ENCODE measurements around the gene KIF21B.

KIF21B gene

GRCh38 chr1:200979574-200980451, 43.7 kb downstream of the KIF21B start:
- TF ChIP-seq, protein P1, sequence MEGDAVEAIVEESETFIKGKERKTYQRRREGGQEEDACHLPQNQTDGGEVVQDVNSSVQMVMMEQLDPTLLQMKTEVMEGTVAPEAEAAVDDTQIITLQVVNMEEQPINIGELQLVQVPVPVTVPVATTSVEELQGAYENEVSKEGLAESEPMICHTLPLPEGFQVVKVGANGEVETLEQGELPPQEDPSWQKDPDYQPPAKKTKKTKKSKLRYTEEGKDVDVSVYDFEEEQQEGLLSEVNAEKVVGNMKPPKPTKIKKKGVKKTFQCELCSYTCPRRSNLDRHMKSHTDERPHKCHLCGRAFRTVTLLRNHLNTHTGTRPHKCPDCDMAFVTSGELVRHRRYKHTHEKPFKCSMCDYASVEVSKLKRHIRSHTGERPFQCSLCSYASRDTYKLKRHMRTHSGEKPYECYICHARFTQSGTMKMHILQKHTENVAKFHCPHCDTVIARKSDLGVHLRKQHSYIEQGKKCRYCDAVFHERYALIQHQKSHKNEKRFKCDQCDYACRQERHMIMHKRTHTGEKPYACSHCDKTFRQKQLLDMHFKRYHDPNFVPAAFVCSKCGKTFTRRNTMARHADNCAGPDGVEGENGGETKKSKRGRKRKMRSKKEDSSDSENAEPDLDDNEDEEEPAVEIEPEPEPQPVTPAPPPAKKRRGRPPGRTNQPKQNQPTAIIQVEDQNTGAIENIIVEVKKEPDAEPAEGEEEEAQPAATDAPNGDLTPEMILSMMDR (IDR thresholded peaks at IDR 0.05), result peak; percentile 18
- Histone ChIP-seq H3K27ac (no peak overlapping the region), H3K9me3 (ENCODE audit: control insufficient read depth, low read length) (no peaks in the 10 kb centered on the region), H3K4me3 (ENCODE audit: low read depth, low read length) (no peak overlapping the region), H3K4me2 (ENCODE audit: low read length) (no peak overlapping the region), H3K9ac (no peak overlapping the region), H3K27me3 (ENCODE audit: control insufficient read depth, insufficient read depth, low read length) (no peaks in the 10 kb centered on the region), H2AFZ (no peak overlapping the region), H3K79me2 (no peaks in the 10 kb centered on the region), H3K4me1 (no peaks in the 10 kb centered on the region), H3K36me3 (ENCODE audit: control insufficient read depth, insufficient read depth, low read length) (no peaks in the 10 kb centered on the region)

DNA sequence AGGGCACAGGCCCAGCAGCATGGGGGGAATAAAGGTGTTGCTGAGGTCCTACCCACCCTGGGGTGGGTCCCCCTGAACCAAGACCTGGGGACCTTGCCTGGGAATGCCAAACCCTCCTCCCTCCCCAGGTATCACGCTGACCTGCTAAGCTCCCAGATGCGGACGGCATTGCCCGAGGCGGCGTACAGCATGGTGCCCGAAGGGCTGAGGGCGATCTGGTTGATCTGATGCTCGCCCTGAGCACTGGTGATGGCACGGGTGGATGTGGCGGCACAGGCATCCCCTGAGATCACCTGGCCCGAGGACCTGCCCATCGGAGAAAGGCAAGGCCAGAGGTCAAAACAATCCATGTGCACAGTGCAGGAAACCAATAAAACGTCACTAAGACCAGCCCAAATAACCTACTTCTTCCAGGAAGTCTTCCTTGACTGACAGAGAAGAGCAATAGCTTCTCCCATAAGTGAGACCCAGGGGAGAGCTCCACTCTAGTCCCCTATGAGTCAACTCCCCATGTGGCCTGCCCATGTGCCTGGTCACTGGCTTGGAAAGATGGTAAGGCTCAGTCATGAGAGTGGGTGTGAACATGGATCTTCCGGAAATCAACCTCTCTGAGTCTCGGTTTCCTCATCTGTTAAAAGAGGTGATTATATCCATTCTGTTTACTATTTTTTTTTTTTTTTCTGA, 46.3 kb downstream of the KIF21B start:
- H3K36me3 ChIP-seq (ENCODE audit: control insufficient read depth, insufficient read depth, low read length), result no peaks in the 10 kb centered on the region

DNA sequence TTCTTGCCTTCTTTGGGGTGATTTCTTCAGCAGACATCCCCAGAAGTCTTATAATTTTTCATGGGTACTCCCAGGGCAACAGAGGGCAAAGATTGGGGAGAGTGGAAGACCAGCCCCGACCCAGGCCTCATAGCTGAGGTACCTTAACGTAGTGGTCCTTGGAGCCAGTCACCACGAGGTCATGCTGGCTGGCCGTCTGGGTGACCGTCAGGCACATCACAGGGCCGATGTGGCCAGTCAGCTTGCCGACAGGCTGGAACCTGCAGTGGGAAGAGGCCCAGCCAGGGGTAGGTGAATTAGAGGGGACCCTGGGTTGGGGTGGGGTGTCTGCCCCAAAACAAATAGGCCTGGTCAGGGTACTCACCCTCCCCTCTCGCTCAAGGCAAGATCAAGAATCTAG, 46.9 kb downstream of the KIF21B start:
- TF ChIP-seq, protein P1 (IDR thresholded peaks at IDR 0.05), result no peak

More for the DNA sequence above, 46.3 kb downstream of the KIF21B start:
- TF ChIP-seq, protein P1 (IDR thresholded peaks at IDR 0.05), result no peak
- Histone ChIP-seq H3K27ac (no peak overlapping the region), H3K9me3 (ENCODE audit: control insufficient read depth, low read length) (no peaks in the 10 kb centered on the region), H3K9ac (no peak overlapping the region), H2AFZ (no peak overlapping the region), H3K4me1 (no peaks in the 10 kb centered on the region), H3K27me3 (ENCODE audit: control insufficient read depth, insufficient read depth, low read length) (no peaks in the 10 kb centered on the region), H3K4me2 (ENCODE audit: low read length) (no peak overlapping the region), H3K4me3 (ENCODE audit: low read depth, low read length) (no peak overlapping the region), H3K79me2 (no peaks in the 10 kb centered on the region)

DNA sequence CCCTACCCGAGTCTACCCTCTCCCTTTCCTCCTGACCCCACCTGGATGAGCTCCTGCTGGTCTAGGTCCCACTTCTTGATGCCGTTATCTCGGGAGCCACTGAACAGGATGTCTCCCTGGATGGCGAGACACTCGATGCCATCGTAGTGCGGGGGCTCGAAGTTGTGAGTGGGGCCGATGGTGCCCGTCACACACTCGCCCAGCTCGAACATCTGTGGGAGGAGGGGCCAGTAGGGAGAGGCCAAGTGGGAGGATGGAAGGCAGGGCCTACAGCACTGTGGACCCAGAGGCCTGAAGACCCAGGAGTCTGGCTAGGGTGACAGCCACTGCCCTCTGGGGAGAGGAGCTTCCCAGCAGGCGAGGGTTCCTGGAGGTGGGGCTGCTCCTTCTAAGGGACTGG, 48.1 kb downstream of the KIF21B start:
- H3K36me3 ChIP-seq (ENCODE audit: control insufficient read depth, insufficient read depth, low read length), result no peaks in the 10 kb centered on the region
- no peak overlapping the region for H3K4me3 ChIP-seq (ENCODE audit: low read depth, low read length)
- H3K9me3 ChIP-seq (ENCODE audit: control insufficient read depth, low read length), result no peaks in the 10 kb centered on the region
- H3K79me2 ChIP-seq, result no peaks in the 10 kb centered on the region
- H2AFZ ChIP-seq, result no peak overlapping the region
- no peak overlapping the region for H3K27ac ChIP-seq
- no peak overlapping the region for H3K9ac ChIP-seq
- TF ChIP-seq, protein P1 (IDR thresholded peaks at IDR 0.05), result no peak
- no peaks in the 10 kb centered on the region for H3K27me3 ChIP-seq (ENCODE audit: control insufficient read depth, insufficient read depth, low read length)
- no peak overlapping the region for H3K4me2 ChIP-seq (ENCODE audit: low read length)
- no peaks in the 10 kb centered on the region for H3K4me1 ChIP-seq

More for the DNA sequence above, 46.9 kb downstream of the KIF21B start:
- H3K9me3 ChIP-seq (ENCODE audit: control insufficient read depth, low read length), result no peaks in the 10 kb centered on the region
- H3K79me2 ChIP-seq, result no peaks in the 10 kb centered on the region
- no peak overlapping the region for H3K9ac ChIP-seq
- no peak overlapping the region for H3K4me2 ChIP-seq (ENCODE audit: low read length)
- H3K27me3 ChIP-seq (ENCODE audit: control insufficient read depth, insufficient read depth, low read length), result no peaks in the 10 kb centered on the region
- no peaks in the 10 kb centered on the region for H3K36me3 ChIP-seq (ENCODE audit: control insufficient read depth, insufficient read depth, low read length)
- no peak overlapping the region for H3K4me3 ChIP-seq (ENCODE audit: low read depth, low read length)
- no peak overlapping the region for H3K27ac ChIP-seq
- no peaks in the 10 kb centered on the region for H3K4me1 ChIP-seq
- no peak overlapping the region for H2AFZ ChIP-seq
